Neural progenitor cell (in vitro differentiated cells): ENCODE results near the gene ZBTB12.

Source experiments
- CTCF ChIP-seq: fragments of 200-600 bp; sonication (generic); IDR thresholded peaks from 2 replicates; pipeline ENCODE4 v1.5.1; 2017; ENCODE audit warnings: antibody characterized with exemption, mild to moderate bottlenecking
- EZH2 ChIP-seq: fragments of 200-600 bp; sonication (generic); IDR thresholded peaks from 2 replicates; pipeline ENCODE4 v1.6.1; 2017; ENCODE audit warnings: antibody characterized with exemption, mild to moderate bottlenecking, moderate library complexity

- TF ChIP-seq EZH2: no peak
- TF ChIP-seq CTCF: no peak
Observed at GRCh38 chr6:31864818-31865204, 37.1 kb downstream of the ZBTB12 start.
